Activated CD4-positive, alpha-beta T cell treated with anti-CD3 and anti-CD28 coated beads, Interleukin-2, amount 10 ng/mL, durations not matched to agents 24 days and 14 days (primary cell): ENCODE results near the gene SORD. TPM values are rescaled to one million over a fixed set of nuclear protein-coding genes. Genes with fewer than 3 reads are reported as not detected.
"Not testable (repeated sequence)": the region's sequence is repeated elsewhere in the genome, so short reads cannot be mapped to it uniquely, and the experiment has no call there.

Experiments used
- DNase-seq: peaks from one replicate; pipeline ENCODE4 v3.0.0; 2022
- H3K27ac Mint-ChIP-seq: one replicate; pipeline ENCODE4 v1.8.0; 2022; ENCODE audit warnings: mild to moderate bottlenecking, mixed read lengths
- H3K27me3 Mint-ChIP-seq: one replicate; pipeline ENCODE4 v1.8.0; 2022; ENCODE audit warnings: mixed read lengths
- H3K36me3 Mint-ChIP-seq: one replicate; pipeline ENCODE4 v1.8.0; 2022; ENCODE audit warnings: low read depth, mild to moderate bottlenecking, mixed read lengths
- H3K4me1 Mint-ChIP-seq: one replicate; pipeline ENCODE4 v1.8.0; 2021; ENCODE audit warnings: mixed read lengths
- H3K4me3 Mint-ChIP-seq: one replicate; pipeline ENCODE4 v1.8.0; 2022; ENCODE audit warnings: mild to moderate bottlenecking, moderate library complexity, mixed read lengths
- H3K9me3 Mint-ChIP-seq: one replicate; pipeline ENCODE4 v1.8.0; 2021; ENCODE audit warnings: mixed read lengths
- intact Hi-C: fragments of 100-400 bp; cut with micrococcal nuclease; formaldehyde crosslinking; loops from one replicate; pipeline ENCODE4 v1.15.1; 2023
- total RNA-seq: library from RNA; stranded (reverse); gene quantifications from 2 replicates; pipeline ENCODE4 v1.2.3, GENCODE V29; 2022

SORD gene
- total RNA-seq, 1 donor from 2014 or later, result 28.0 TPM

GRCh38 chr15:45034087-45034486, 11.1 kb downstream of the SORD start:
- H3K27me3 Mint-ChIP-seq, H3K4me3 Mint-ChIP-seq, H3K27ac Mint-ChIP-seq, H3K9me3 Mint-ChIP-seq, H3K36me3 Mint-ChIP-seq, DNase-seq, intact Hi-C loops: not testable (repeated sequence)
- peaks cover 16% of the 10 kb centered on the region for H3K4me1 Mint-ChIP-seq

- not testable (repeated sequence) for H3K27me3 Mint-ChIP-seq, DNase-seq, H3K27ac Mint-ChIP-seq, H3K9me3 Mint-ChIP-seq, H3K4me3 Mint-ChIP-seq, H3K36me3 Mint-ChIP-seq
- peaks cover 16% of the 10 kb centered on the region for H3K4me1 Mint-ChIP-seq
- intact Hi-C loops, result loop anchor here (5.0 kb wide), 1 partner anchor 67 kb away; no protein-coding TSS in a partner anchor
Observed at GRCh38 chr15:45034600-45035375, 11.8 kb downstream of the SORD start.

GRCh38 chr15:45036812-45037781, 14.1 kb downstream of the SORD start:
- H3K27me3 Mint-ChIP-seq, result not testable (repeated sequence)
- H3K4me1 Mint-ChIP-seq, result peaks cover 16% of the 10 kb centered on the region
- H3K4me3 Mint-ChIP-seq, result peak overlapping the region; percentile 6

GRCh38 chr15:45037936-45038335, 14.9 kb downstream of the SORD start:
- intact Hi-C loops, result loop anchor here (2.0 to 5.0 kb wide), 2 partner anchors 71 to 185 kb away; no protein-coding TSS in a partner anchor
- Mint-ChIP-seq H3K27ac (no peak overlapping the region), H3K27me3 (no peaks in the 10 kb centered on the region), H3K36me3 (no peaks in the 10 kb centered on the region), H3K4me1 (peaks cover 16% of the 10 kb centered on the region), H3K9me3 (no peaks in the 10 kb centered on the region), H3K4me3 (no peak overlapping the region)
- DNase-seq, result no peak

More at GRCh38 chr15:45036812-45037781, 14.1 kb downstream of the SORD start:
- not testable (repeated sequence) for H3K36me3 Mint-ChIP-seq, H3K27ac Mint-ChIP-seq, H3K9me3 Mint-ChIP-seq
- DNase-seq, result peak; percentile 92
- intact Hi-C loops, result loop anchor here (2.0 to 5.0 kb wide), 2 partner anchors 70 to 184 kb away; no protein-coding TSS in a partner anchor

- H3K27ac Mint-ChIP-seq, H3K9me3 Mint-ChIP-seq, H3K27me3 Mint-ChIP-seq, H3K36me3 Mint-ChIP-seq, DNase-seq, H3K4me3 Mint-ChIP-seq, intact Hi-C loops: not testable (repeated sequence)
- H3K4me1 Mint-ChIP-seq, result peaks cover 16% of the 10 kb centered on the region
Observed at GRCh38 chr15:45040396-45040795, 17.4 kb downstream of the SORD start.

- H3K27me3 Mint-ChIP-seq, result not testable (repeated sequence)
Observed at GRCh38 chr15:45041538-45041937, 18.5 kb downstream of the SORD start.

GRCh38 chr15:45042859-45043258, 19.9 kb downstream of the SORD start:
- H3K4me3 Mint-ChIP-seq, DNase-seq, H3K27ac Mint-ChIP-seq, intact Hi-C loops, H3K36me3 Mint-ChIP-seq, H3K9me3 Mint-ChIP-seq, H3K27me3 Mint-ChIP-seq, H3K4me1 Mint-ChIP-seq: not testable (repeated sequence)

More at GRCh38 chr15:45041538-45041937, 18.5 kb downstream of the SORD start:
- H3K9me3 Mint-ChIP-seq, H3K27ac Mint-ChIP-seq, DNase-seq, H3K36me3 Mint-ChIP-seq, intact Hi-C loops, H3K4me3 Mint-ChIP-seq, H3K4me1 Mint-ChIP-seq: not testable (repeated sequence)

- not testable (repeated sequence) for H3K4me1 Mint-ChIP-seq
Observed at GRCh38 chr15:45044270-45044669, 21.3 kb downstream of the SORD start.

GRCh38 chr15:45048449-45048793, 25.4 kb downstream of the SORD start:
- Mint-ChIP-seq H3K9me3 (peaks cover 10% of the 10 kb centered on the region), H3K36me3 (peaks cover 35% of the 10 kb centered on the region)
- H3K27ac Mint-ChIP-seq, H3K4me3 Mint-ChIP-seq, DNase-seq, intact Hi-C loops, H3K4me1 Mint-ChIP-seq, H3K27me3 Mint-ChIP-seq: not testable (repeated sequence)

More at GRCh38 chr15:45044270-45044669, 21.3 kb downstream of the SORD start:
- H3K36me3 Mint-ChIP-seq, result peaks cover 20% of the 10 kb centered on the region
- H3K27ac Mint-ChIP-seq, DNase-seq, intact Hi-C loops, H3K9me3 Mint-ChIP-seq, H3K27me3 Mint-ChIP-seq, H3K4me3 Mint-ChIP-seq: not testable (repeated sequence)

- Mint-ChIP-seq H3K27me3 (no peaks in the 10 kb centered on the region), H3K9me3 (peaks cover 10% of the 10 kb centered on the region), H3K36me3 (peaks cover 35% of the 10 kb centered on the region), H3K27ac (no peak overlapping the region), H3K4me3 (no peak overlapping the region), H3K4me1 (no peaks in the 10 kb centered on the region)
- no peak for DNase-seq
- intact Hi-C loops, result no loop called here
Observed at GRCh38 chr15:45048794-45049631, 26.0 kb downstream of the SORD start.

- Mint-ChIP-seq H3K27me3 (no peaks in the 10 kb centered on the region), H3K9me3 (peaks cover 10% of the 10 kb centered on the region), H3K27ac (no peak overlapping the region), H3K4me3 (no peak overlapping the region), H3K4me1 (no peaks in the 10 kb centered on the region), H3K36me3 (peaks cover 35% of the 10 kb centered on the region)
- no peak for DNase-seq
- intact Hi-C loops, result no loop called here
Observed at GRCh38 chr15:45050587-45050986, 27.6 kb downstream of the SORD start.

GRCh38 chr15:45052676-45053075, 29.7 kb downstream of the SORD start:
- H3K4me3 Mint-ChIP-seq, H3K27me3 Mint-ChIP-seq, DNase-seq, H3K27ac Mint-ChIP-seq, intact Hi-C loops, H3K4me1 Mint-ChIP-seq: not testable (repeated sequence)
- peaks cover 10% of the 10 kb centered on the region for H3K9me3 Mint-ChIP-seq
- peaks cover 30% of the 10 kb centered on the region for H3K36me3 Mint-ChIP-seq
